Naive thymus-derived CD8-positive, alpha-beta T cell (primary cell): ENCODE results near the gene PIAS1. TPM values are rescaled to one million over a fixed set of nuclear protein-coding genes. Genes with fewer than 3 reads are reported as not detected.
"Not testable (repeated sequence)": the region's sequence is repeated elsewhere in the genome, so short reads cannot be mapped to it uniquely, and the experiment has no call there.

Source experiments
- ATAC-seq, 2 donors: fragments of 150-1000 bp; cut with Tn5 transposase in 1 of 2; sonication (Bioruptor Pico), chemical (Tn5 transposase) in 1 of 2; 1 replicate in 1 of 2; 2 replicates in 1 of 2; pipeline ENCODE4 v1.10.0; 2021; ENCODE audit warnings: mild to moderate bottlenecking in 2 of 2, moderate library complexity in 2 of 2
- POLR2A ChIA-PET: fragments of 350-600 bp; sonication (Branson Sonifier 250); formaldehyde crosslinking; loops from one replicate; lab custom pipeline; 2021; ENCODE audit warnings: antibody characterized with exemption; lab: Charles Lee
- DNase-seq, 10 donors: peaks; one replicate each; pipeline versions ENCODE4 v3.0.0 to v3.0.0-alpha.2; 2020 to 2022
- H3K27ac Mint-ChIP-seq, 10 donors: one replicate each; pipeline ENCODE4 v1.8.0; 2020 to 2022; ENCODE audit warnings: mild to moderate bottlenecking in 10 of 10, mixed read lengths in 10 of 10, moderate library complexity in 4 of 10, inconsistent platforms in 1 of 10
- H3K27me3 Mint-ChIP-seq, 5 donors: one replicate each; pipeline ENCODE4 v1.8.0; 2021 to 2022; ENCODE audit warnings: mixed read lengths in 5 of 5
- H3K36me3 Mint-ChIP-seq, 3 donors: one replicate each; pipeline ENCODE4 v1.8.0; 2020 to 2022; ENCODE audit warnings: mixed read lengths in 3 of 3, mild to moderate bottlenecking in 2 of 3, inconsistent platforms in 1 of 3
- H3K4me1 Mint-ChIP-seq, 4 donors: one replicate each; pipeline ENCODE4 v1.8.0; 2021 to 2022; ENCODE audit warnings: mixed read lengths in 4 of 4
- H3K4me3 Mint-ChIP-seq, 10 donors: one replicate each; pipeline ENCODE4 v1.8.0; 2020 to 2022; ENCODE audit warnings: mild to moderate bottlenecking in 10 of 10, mixed read lengths in 10 of 10, moderate library complexity in 6 of 10, inconsistent platforms in 1 of 10
- H3K9me3 Mint-ChIP-seq, 9 donors: one replicate each; pipeline ENCODE4 v1.8.0; 2020 to 2022; ENCODE audit warnings: mixed read lengths in 9 of 9, mild to moderate bottlenecking in 3 of 9, inconsistent platforms in 1 of 9, moderate library complexity in 1 of 9
- polyA plus RNA-seq, 3 donors: library from polyadenylated mRNA; unstranded; fragments of 300-500 nt; fragmentation: Illumina TruSeq; gene quantifications; one replicate each; pipeline ENCODE4 v1.2.3, GENCODE V29; 2021
- total RNA-seq, 8 experiments: library from RNA in 2 of 8; stranded (reverse) in 2 of 8; gene quantifications; one replicate each; pipeline ENCODE4 v1.2.3 and lab custom pipeline; 2021 to 2026

PIAS1 gene
- total and polyA plus RNA-seq, 5 experiments from 2014 or later: 90.0 to 149 (median 120) TPM

- H3K4me3 Mint-ChIP-seq: peak overlapping the region in 4 of 10 donors; percentile 14 to 41 (median 20)
- DNase-seq (peak in 1 of 10 donors; percentile 65), ATAC-seq (peak; percentile 62 to 68)
- H3K4me1 Mint-ChIP-seq: peaks cover 10 to 23% (median 22%) of the 10 kb centered on the region in 4 donors
- H3K36me3 Mint-ChIP-seq: peaks cover 0 to 2% (median 0%) of the 10 kb centered on the region in 3 donors
- H3K27ac Mint-ChIP-seq: peak overlapping the region in 8 of 10 donors; percentile 34 to 91 (median 72)
- H3K9me3 Mint-ChIP-seq: no peaks in the 10 kb centered on the region
- POLR2A ChIA-PET: no interaction called here
- no peaks in the 10 kb centered on the region for H3K27me3 Mint-ChIP-seq
These were observed 155.8 kb downstream of the PIAS1 start for GRCh38 chr15:68209735-68210408.

GRCh38 chr15:68210409-68210756 is 156.3 kb downstream of the PIAS1 start:
- POLR2A ChIA-PET: no interaction called here
- ATAC-seq (no peak), DNase-seq (no peak)
- peak overlapping the region in 1 of 10 donors; percentile 3 for H3K27ac Mint-ChIP-seq
- H3K27me3 Mint-ChIP-seq: no peaks in the 10 kb centered on the region
- H3K4me1 Mint-ChIP-seq: peaks cover 10 to 23% (median 21%) of the 10 kb centered on the region in 4 donors
- peaks cover 0 to 2% (median 0%) of the 10 kb centered on the region in 3 donors for H3K36me3 Mint-ChIP-seq
- H3K9me3 Mint-ChIP-seq: no peaks in the 10 kb centered on the region
- H3K4me3 Mint-ChIP-seq: no peak overlapping the region

GRCh38 chr15:68210821-68211655 is 156.9 kb downstream of the PIAS1 start:
- H3K9me3 Mint-ChIP-seq: no peaks in the 10 kb centered on the region
- ATAC-seq (peak; percentile 64 to 65), DNase-seq (peak in 8 of 10 donors; percentile 26 to 67 (median 44))
- H3K36me3 Mint-ChIP-seq: peaks cover 0 to 3% (median 0%) of the 10 kb centered on the region in 3 donors
- peaks cover 10 to 23% (median 21%) of the 10 kb centered on the region in 4 donors for H3K4me1 Mint-ChIP-seq
- no peaks in the 10 kb centered on the region for H3K27me3 Mint-ChIP-seq
- peak overlapping the region in 1 of 10 donors; percentile 3 for H3K27ac Mint-ChIP-seq
- POLR2A ChIA-PET: no interaction called here
- H3K4me3 Mint-ChIP-seq: no peak overlapping the region

- H3K9me3 Mint-ChIP-seq: no peaks in the 10 kb centered on the region
- POLR2A ChIA-PET: no interaction called here
- H3K36me3 Mint-ChIP-seq: peaks cover 0 to 10% (median 0%) of the 10 kb centered on the region in 3 donors
- H3K27me3 Mint-ChIP-seq: no peaks in the 10 kb centered on the region
- DNase-seq (no peak), ATAC-seq (no peak)
- peaks cover 10 to 27% (median 20%) of the 10 kb centered on the region in 4 donors for H3K4me1 Mint-ChIP-seq
- no peak overlapping the region for H3K4me3 Mint-ChIP-seq
- H3K27ac Mint-ChIP-seq: peak overlapping the region in 1 of 10 donors; percentile 24
These were observed 157.7 kb downstream of the PIAS1 start for GRCh38 chr15:68211656-68212320.

GRCh38 chr15:68213491-68213845 is 159.4 kb downstream of the PIAS1 start:
- H3K4me3 Mint-ChIP-seq, H3K27me3 Mint-ChIP-seq, H3K9me3 Mint-ChIP-seq, ATAC-seq, H3K27ac Mint-ChIP-seq, POLR2A ChIA-PET: not testable (repeated sequence)
- Mint-ChIP-seq H3K4me1 (peaks cover 10 to 20% (median 16%) of the 10 kb centered on the region in 4 donors), H3K36me3 (peaks cover 0 to 23% (median 2%) of the 10 kb centered on the region in 3 donors)
- peak in 1 of 10 donors; percentile 8 for DNase-seq

GRCh38 chr15:68213991-68214837 is 160.1 kb downstream of the PIAS1 start:
- no peak for ATAC-seq

GRCh38 chr15:68214838-68215254 is 160.7 kb downstream of the PIAS1 start:
- no peak overlapping the region for H3K4me3 Mint-ChIP-seq
- no peak for DNase-seq
- H3K4me1 Mint-ChIP-seq: peaks cover 2 to 8% (median 4%) of the 10 kb centered on the region in 4 donors
- no peak for ATAC-seq
- peak overlapping the region in 2 of 10 donors; percentile 4 to 42 for H3K27ac Mint-ChIP-seq
- H3K27me3 Mint-ChIP-seq: no peaks in the 10 kb centered on the region
- POLR2A ChIA-PET: no interaction called here
- no peaks in the 10 kb centered on the region for H3K9me3 Mint-ChIP-seq
- H3K36me3 Mint-ChIP-seq: peaks cover 0 to 25% (median 2%) of the 10 kb centered on the region in 3 donors

More at GRCh38 chr15:68213991-68214837, 160.1 kb downstream of the PIAS1 start:
- Mint-ChIP-seq H3K4me3 (no peak overlapping the region), H3K9me3 (no peaks in the 10 kb centered on the region), H3K27me3 (no peaks in the 10 kb centered on the region), H3K36me3 (peaks cover 0 to 25% (median 2%) of the 10 kb centered on the region in 3 donors), H3K4me1 (peaks cover 6 to 13% (median 9%) of the 10 kb centered on the region in 4 donors), H3K27ac (no peak overlapping the region)
- POLR2A ChIA-PET: no interaction called here
- peak in 1 of 10 donors; percentile 55 for DNase-seq

GRCh38 chr15:68217341-68217740 is 163.2 kb downstream of the PIAS1 start:
- Mint-ChIP-seq H3K9me3 (no peaks in the 10 kb centered on the region), H3K36me3 (peaks cover 0 to 23% (median 2%) of the 10 kb centered on the region in 3 donors), H3K27me3 (no peaks in the 10 kb centered on the region), H3K4me1 (peaks cover 0 to 5% (median 1%) of the 10 kb centered on the region in 4 donors), H3K4me3 (no peak overlapping the region), H3K27ac (no peak overlapping the region)
- ATAC-seq (no peak), DNase-seq (no peak)
- POLR2A ChIA-PET: no interaction called here

- peaks cover 0 to 5% (median 1%) of the 10 kb centered on the region in 4 donors for H3K4me1 Mint-ChIP-seq
- peaks cover 0 to 23% (median 2%) of the 10 kb centered on the region in 3 donors for H3K36me3 Mint-ChIP-seq
- H3K27me3 Mint-ChIP-seq: no peaks in the 10 kb centered on the region
- ATAC-seq (no peak), DNase-seq (no peak)
- H3K9me3 Mint-ChIP-seq: no peaks in the 10 kb centered on the region
- H3K27ac Mint-ChIP-seq: no peak overlapping the region
- H3K4me3 Mint-ChIP-seq: no peak overlapping the region
- POLR2A ChIA-PET: no interaction called here
These were observed 164.2 kb downstream of the PIAS1 start for GRCh38 chr15:68218331-68218730.

- no peak for DNase-seq
- POLR2A ChIA-PET: interaction anchor here (0.6 kb wide), 1 partner anchor 68 kb away, joined by 3 read pairs; no protein-coding TSS in a partner anchor
These were observed 165.0 kb downstream of the PIAS1 start for GRCh38 chr15:68218847-68219798.

GRCh38 chr15:68220489-68220888 is 166.4 kb downstream of the PIAS1 start:
- Mint-ChIP-seq H3K4me1 (peaks cover 6 to 15% (median 12%) of the 10 kb centered on the region in 4 donors), H3K9me3 (no peaks in the 10 kb centered on the region), H3K27me3 (no peaks in the 10 kb centered on the region), H3K36me3 (peaks cover 0 to 23% (median 2%) of the 10 kb centered on the region in 3 donors), H3K4me3 (no peak overlapping the region), H3K27ac (peak overlapping the region in 1 of 10 donors; percentile 18)
- ATAC-seq (no peak), DNase-seq (no peak)
- POLR2A ChIA-PET: interaction anchor here (0.5 kb wide), 1 partner anchor 41 kb away, joined by 5 read pairs; no protein-coding TSS in a partner anchor

More at GRCh38 chr15:68218847-68219798, 165.0 kb downstream of the PIAS1 start:
- Mint-ChIP-seq H3K27ac (peak overlapping the region in 1 of 10 donors; percentile 24), H3K36me3 (peaks cover 0 to 23% (median 2%) of the 10 kb centered on the region in 3 donors), H3K27me3 (no peaks in the 10 kb centered on the region), H3K4me3 (no peak overlapping the region), H3K4me1 (peaks cover 0 to 5% (median 1%) of the 10 kb centered on the region in 4 donors), H3K9me3 (no peaks in the 10 kb centered on the region)
- no peak for ATAC-seq
